K562 (cell line): ENCODE measurements around the gene CCDC78. TPM values are rescaled to one million over a fixed set of nuclear protein-coding genes. Genes with fewer than 3 reads are reported as not detected.
A peak's percentile ranks its signal among the peaks of the same experiment; 100 is the strongest.

Experiments used
- ARHGAP35 ChIP-seq: fragments of 450-650 bp; IDR thresholded peaks from 2 replicates; pipeline ENCODE4 v1.6.1; 2018; ENCODE audit not compliant: partially characterized antibody
- BACH1 ChIP-seq: fragments of 200-800 bp; sonication (Bioruptor generic); IDR thresholded peaks from 2 replicates; pipeline ENCODE4 v1.6.1; 2016; ENCODE audit warnings: missing genetic modification characterization, missing compliant biosample characterization
- CSDE1 ChIP-seq, 2 experiments: fragments of 450-650 bp; IDR thresholded peaks; 2 replicates each; pipeline ENCODE4 v1.6.1; 2016; ENCODE audit warnings: mild to moderate bottlenecking in 1 of 2
- CTCF ChIP-seq, 3 experiments: IDR thresholded peaks in 2 of 3; conservative IDR thresholded peaks in 1 of 3; 2 replicates each; pipeline ENCODE4 v1.5.1; 2011 to 2012; ENCODE audit warnings: low read length in 3 of 3, mild to moderate bottlenecking in 3 of 3, control low read depth in 2 of 3, improper control_type of control experiment in 1 of 3, inconsistent platforms in 1 of 3, low read depth in 1 of 3, mixed read lengths in 1 of 3, moderate library complexity in 1 of 3; ENCODE audit not compliant: insufficient read depth in 2 of 3
- ELF1 ChIP-seq: fragments of 200-800 bp; sonication (Bioruptor generic); IDR thresholded peaks from 2 replicates; pipeline ENCODE4 v1.6.1; 2016; ENCODE audit warnings: missing genetic modification characterization, missing compliant biosample characterization
- FIP1L1 ChIP-seq: fragments of 200-400 bp; formaldehyde crosslinking; IDR thresholded peaks from 2 replicates; pipeline ENCODE4 v1.6.1; 2018; ENCODE audit warnings: mild to moderate bottlenecking, low read depth, low read length; ENCODE audit not compliant: poor library complexity, severe bottlenecking
- JUNB ChIP-seq: fragments of 450-650 bp; formaldehyde crosslinking; conservative IDR thresholded peaks from 2 replicates; pipeline ENCODE4 v1.4.0; 2020; ENCODE audit warnings: mild to moderate bottlenecking
- NFYB ChIP-seq: IDR thresholded peaks from 2 replicates; pipeline ENCODE4 v1.6.1; 2011; ENCODE audit warnings: mild to moderate bottlenecking, moderate library complexity; ENCODE audit not compliant: insufficient read length; ENCODE audit errors: extremely low read depth
- PBX2 ChIP-seq, 2 experiments: IDR thresholded peaks in 1 of 2; conservative IDR thresholded peaks in 1 of 2; 2 replicates each; pipeline ENCODE4 v1.6.1; 2016; ENCODE audit warnings: low read depth in 2 of 2, mild to moderate bottlenecking in 1 of 2, missing compliant biosample characterization in 1 of 2, missing genetic modification characterization in 1 of 2, moderate library complexity in 1 of 2
- SMC3 ChIP-seq: conservative IDR thresholded peaks from 2 replicates; pipeline ENCODE4 v1.6.1; 2011; ENCODE audit warnings: low read depth, low read length, improper control_type of control experiment; ENCODE audit not compliant: insufficient read depth
- SRSF7 ChIP-seq: fragments of 200-400 bp; formaldehyde crosslinking; optimal IDR thresholded peaks from 2 replicates; pipeline ENCODE3; 2017; ENCODE audit warnings: mild to moderate bottlenecking, low read depth, low read length
- UBTF ChIP-seq, 2 experiments: IDR thresholded peaks; 2 replicates each; pipeline ENCODE4 v1.6.1; 2012; ENCODE audit warnings: improper control_type of control experiment in 2 of 2, low read depth in 2 of 2, low read length in 2 of 2, borderline replicate concordance in 1 of 2
- ZNF398 ChIP-seq: fragments of 250-450 bp; sonication (Bioruptor Pico); IDR thresholded peaks from 2 replicates; pipeline ENCODE4 v1.8.0; 2021; ENCODE audit warnings: moderate library complexity, mild to moderate bottlenecking, inconsistent platforms
- polyA plus RNA-seq, 8 experiments: library from polyadenylated mRNA; depleted of rRNA in 4 of 8; stranded (reverse) in 5 of 8; unstranded in 3 of 8; fragments of >200 nt; fragmentation: Nextera tagmentation in 2 of 8; fragmentation: Illumina TruSeq in 1 of 8; extraction: Ambion mirVana in 2 of 8; extraction: Trizol in 1 of 8; gene quantifications; 2 replicates each; pipeline versions ENCODE4 v1.2.1 to v1.2.3, GENCODE V29; 2011 to 2014; ENCODE audit warnings: inconsistent platforms in 1 of 8, missing spikeins in 1 of 8
- total RNA-seq, 7 experiments: library from RNA; depleted of rRNA in 6 of 7; stranded (reverse); fragments of >200 nt in 6 of 7; fragmentation: Illumina TruSeq in 2 of 7; extraction: Trizol in 2 of 7; gene quantifications; 2 replicates each; pipeline versions ENCODE4 v1.2.1 to v1.2.3, GENCODE V29; 2011 to 2021; ENCODE audit warnings: low replicate concordance in 1 of 7

The CCDC78 gene
- total and polyA plus RNA-seq, 9 of the 15 experiments (the other 6 are each of a cell fraction or from before 2014, with no cell fraction given): 0.24 to 17.7 (median 2.9) TPM

- no peak for TF ChIP-seq PBX2 (CRISPR knock-in tag; IDR thresholded peaks at IDR 0.05; ENCODE audit: low read depth)
- no peak for TF ChIP-seq PBX2 (tag; conservative IDR thresholded peaks at IDR 0.05; ENCODE audit: low read depth)
- no peak for TF ChIP-seq CSDE1 (IDR thresholded peaks at IDR 0.05)
- TF ChIP-seq UBTF (IDR thresholded peaks at IDR 0.05; ENCODE audit: borderline replicate concordance in 1 of 2, low read depth in 2 of 2, low read length in 2 of 2): no peak
- TF ChIP-seq ELF1: no peak
- no peak for TF ChIP-seq SRSF7
- TF ChIP-seq SMC3: 0 out of 2 replicates have a peak, but pooled peaks have one; percentile 16
- no peak for TF ChIP-seq JUNB (CRISPR knock-in tag)
- no peak for TF ChIP-seq BACH1 (tag)
- TF ChIP-seq NFYB: no peak
- peak; percentile 59 to 79 (median 74) for TF ChIP-seq CTCF (IDR thresholded peaks at IDR 0.05 in 2 of 3, conservative IDR thresholded peaks at IDR 0.05 in 1 of 3; ENCODE audit: insufficient read depth in 2 of 3, low read depth in 1 of 3, low read length in 3 of 3)
- TF ChIP-seq ARHGAP35: no peak
- TF ChIP-seq ZNF398 (CRISPR knock-in tag): no peak
- peak; percentile 73 for TF ChIP-seq FIP1L1
Measured at GRCh38 chr16:733382-734207, 7.4 kb upstream of the CCDC78 start (continued).
